Epithelial cell of proximal tubule (primary cell): ENCODE measurements around the gene PON3. TPM values are rescaled to one million over a fixed set of nuclear protein-coding genes. Genes with fewer than 3 reads are reported as not detected.

Experiments
- DNase-seq: peaks from one replicate; pipeline ENCODE4 v3.0.0-alpha.2; 2011; ENCODE audit warnings: low read depth
- H3K4me3 ChIP-seq: 2 replicates; pipeline ENCODE4 v1.5.1; 2011; ENCODE audit warnings: low read depth, mild to moderate bottlenecking, low read length
- CTCF ChIP-seq: conservative IDR thresholded peaks from 2 replicates; pipeline ENCODE4 v1.5.1; 2012; ENCODE audit warnings: low read depth, mild to moderate bottlenecking, low read length
- total RNA-seq: library from RNA; depleted of rRNA; stranded (reverse); fragments of >200 nt; gene quantifications from 2 replicates; pipeline ENCODE4 v1.2.3, GENCODE V29; 2015

Gene PON3
- total RNA-seq, 1 donor from 2014 or later = not detected

- DNase-seq = no peak
- H3K4me3 ChIP-seq = no peak overlapping the region
- TF ChIP-seq CTCF = no peak
Observed at GRCh38 chr7:95322396-95322795, 73.8 kb downstream of the PON3 start.

GRCh38 chr7:95321720-95322119 lies 74.5 kb downstream of the PON3 start:
- H3K4me3 ChIP-seq = no peak overlapping the region
- no peak for DNase-seq
- no peak for TF ChIP-seq CTCF

- TF ChIP-seq CTCF = no peak
- H3K4me3 ChIP-seq = no peak overlapping the region
- DNase-seq = no peak
Observed at GRCh38 chr7:95320651-95321050, 75.5 kb downstream of the PON3 start.

GRCh38 chr7:95319570-95319969 lies 76.6 kb downstream of the PON3 start:
- DNase-seq = no peak
- H3K4me3 ChIP-seq = no peak overlapping the region
- TF ChIP-seq CTCF = no peak

- no peak for TF ChIP-seq CTCF
Observed at GRCh38 chr7:95318501-95319100, 77.6 kb downstream of the PON3 start.

GRCh38 chr7:95317966-95318365 lies 78.2 kb downstream of the PON3 start:
- no peak overlapping the region for H3K4me3 ChIP-seq
- TF ChIP-seq CTCF = no peak
- DNase-seq = no peak

More at GRCh38 chr7:95318501-95319100, 77.6 kb downstream of the PON3 start:
- H3K4me3 ChIP-seq = no peak overlapping the region
- no peak for DNase-seq

GRCh38 chr7:95317546-95317945 lies 78.6 kb downstream of the PON3 start:
- no peak for TF ChIP-seq CTCF
- no peak overlapping the region for H3K4me3 ChIP-seq
- DNase-seq = no peak
